ENCODE data around the gene FUBP1.
"Not testable (repeated sequence)": the region's sequence is repeated elsewhere in the genome, so short reads cannot be mapped to it uniquely, and the experiment has no call there.

FUBP1 gene, protein sequence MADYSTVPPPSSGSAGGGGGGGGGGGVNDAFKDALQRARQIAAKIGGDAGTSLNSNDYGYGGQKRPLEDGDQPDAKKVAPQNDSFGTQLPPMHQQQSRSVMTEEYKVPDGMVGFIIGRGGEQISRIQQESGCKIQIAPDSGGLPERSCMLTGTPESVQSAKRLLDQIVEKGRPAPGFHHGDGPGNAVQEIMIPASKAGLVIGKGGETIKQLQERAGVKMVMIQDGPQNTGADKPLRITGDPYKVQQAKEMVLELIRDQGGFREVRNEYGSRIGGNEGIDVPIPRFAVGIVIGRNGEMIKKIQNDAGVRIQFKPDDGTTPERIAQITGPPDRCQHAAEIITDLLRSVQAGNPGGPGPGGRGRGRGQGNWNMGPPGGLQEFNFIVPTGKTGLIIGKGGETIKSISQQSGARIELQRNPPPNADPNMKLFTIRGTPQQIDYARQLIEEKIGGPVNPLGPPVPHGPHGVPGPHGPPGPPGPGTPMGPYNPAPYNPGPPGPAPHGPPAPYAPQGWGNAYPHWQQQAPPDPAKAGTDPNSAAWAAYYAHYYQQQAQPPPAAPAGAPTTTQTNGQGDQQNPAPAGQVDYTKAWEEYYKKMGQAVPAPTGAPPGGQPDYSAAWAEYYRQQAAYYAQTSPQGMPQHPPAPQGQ

GRCh38 chr1:77978969-77979876, at the start of gene FUBP1:
Gene FUBP1 (minus strand): TSS chr1:77979072. CDS start chr1:77979004, 68 bp downstream.
- DNase-seq, result peak; percentile 100

GRCh38 chr1:78021134-78021533, 42.3 kb upstream of the FUBP1 start:
- not testable (repeated sequence) for DNase-seq

GRCh38 chr1:78019024-78019423, 40.2 kb upstream of the FUBP1 start:
- DNase-seq, result no peak

DNA sequence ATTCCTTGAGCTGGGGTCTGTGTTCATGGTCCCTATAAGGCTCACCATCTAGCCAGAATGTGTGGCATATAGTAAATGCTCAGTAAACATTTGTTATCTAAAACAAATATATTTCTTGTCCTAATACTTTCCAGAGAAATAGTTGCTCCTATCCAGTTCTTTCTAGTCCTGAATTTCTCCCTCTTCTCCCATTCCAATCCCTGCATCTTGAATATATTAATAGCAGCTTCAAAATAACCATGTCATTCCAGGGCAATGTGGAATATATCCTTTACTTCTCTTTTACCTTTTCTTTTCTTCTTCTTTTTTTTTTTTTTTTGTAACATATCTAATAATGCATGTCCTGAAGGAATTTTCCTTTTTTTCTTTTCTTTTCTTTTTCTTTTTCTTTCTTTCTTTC, 36.3 kb upstream of the FUBP1 start:
- DNase-seq, result no peak

GRCh38 chr1:78011050-78011449, 32.2 kb upstream of the FUBP1 start:
- no peak for DNase-seq

- no peak for DNase-seq
Measured at GRCh38 chr1:78009836-78010235, 31.0 kb upstream of the FUBP1 start.

DNA sequence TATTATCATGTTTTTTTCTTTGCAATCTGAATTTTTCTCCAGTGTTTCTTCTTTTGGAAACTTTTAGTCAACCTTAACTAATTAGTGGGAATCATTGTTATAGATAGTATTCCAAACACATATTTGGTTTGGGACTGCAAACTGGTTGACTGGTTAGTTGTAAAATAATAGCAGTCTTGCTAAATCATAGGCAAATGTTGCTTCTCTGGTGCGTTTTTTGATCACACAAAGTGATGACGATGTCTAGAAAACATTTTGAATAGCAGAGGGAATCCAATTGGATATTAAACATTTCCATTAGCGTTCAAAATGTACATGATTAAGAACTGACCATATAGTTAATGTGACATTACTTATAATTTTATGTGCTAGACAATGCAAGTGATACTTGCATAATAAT, 30.4 kb upstream of the FUBP1 start:
- DNase-seq, result no peak

DNA sequence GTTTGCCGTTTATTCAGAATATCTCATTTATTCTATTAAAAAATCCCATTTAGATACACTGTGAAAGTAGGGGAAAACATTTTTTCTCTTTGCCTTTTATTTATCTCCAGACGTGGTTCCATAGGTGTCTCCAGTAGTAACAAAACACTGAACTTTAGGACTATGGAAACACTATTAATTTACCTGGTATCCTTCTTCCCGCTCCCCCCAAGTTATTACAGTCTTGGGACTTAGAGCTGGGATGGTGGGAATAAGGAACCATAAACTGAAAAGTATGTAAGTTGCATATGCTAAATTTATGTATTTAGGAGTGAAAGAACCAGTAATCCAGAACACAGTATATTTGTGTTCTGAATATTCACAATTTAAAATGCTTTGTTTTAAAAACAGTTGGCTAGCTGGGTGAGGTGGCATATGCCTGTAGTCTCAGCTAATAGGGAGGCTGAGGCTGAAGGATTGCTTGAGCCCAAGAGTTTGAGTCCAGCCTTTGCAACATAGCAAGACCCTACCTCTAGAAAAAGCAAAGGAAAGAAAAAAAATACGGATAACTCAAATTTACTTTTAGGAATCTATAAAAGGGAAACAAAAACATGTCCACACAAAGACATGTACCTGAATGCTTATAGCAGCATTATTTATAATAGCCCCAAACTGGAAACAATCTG, 28.9 kb upstream of the FUBP1 start:
- no peak for DNase-seq

DNA sequence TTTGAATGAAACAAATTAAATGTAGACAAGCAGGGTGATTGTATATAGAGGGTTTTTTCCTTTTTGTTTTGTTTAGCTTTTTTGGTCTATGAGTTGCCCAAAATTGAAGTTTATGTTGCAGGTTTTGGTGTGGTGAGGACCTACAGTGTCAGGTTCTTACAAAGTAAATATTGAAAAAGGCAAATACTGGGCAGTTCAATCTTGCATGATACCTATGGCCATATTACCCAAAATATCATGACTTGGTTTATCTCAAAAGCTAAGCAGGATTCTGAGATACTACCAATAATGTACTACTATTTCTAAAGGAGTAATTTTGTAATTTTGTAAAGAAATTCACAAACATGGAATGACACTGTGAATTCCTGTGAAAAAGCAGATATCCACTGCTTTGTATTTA, 27.6 kb upstream of the FUBP1 start:
- no peak for DNase-seq

DNA sequence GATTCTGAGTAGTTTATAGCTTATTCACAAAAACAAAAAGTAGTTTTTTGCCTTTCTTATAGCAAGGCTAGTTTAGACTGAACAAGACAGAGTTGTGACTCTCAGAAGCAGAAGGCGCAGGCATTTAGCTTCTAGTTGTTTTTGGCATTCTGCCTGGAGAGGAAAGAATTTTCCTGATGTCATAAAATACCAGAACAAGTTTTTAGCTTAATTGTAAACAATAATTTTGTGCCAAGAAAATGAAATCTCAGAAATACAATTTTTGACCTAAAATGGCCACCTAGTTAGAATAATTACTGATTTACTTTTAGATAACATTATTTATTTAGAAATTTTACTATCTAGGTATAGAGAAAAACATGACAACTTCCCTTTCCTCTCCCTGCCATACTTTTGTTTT, 26.9 kb upstream of the FUBP1 start:
- DNase-seq, result peak; percentile 33 to 34

DNA sequence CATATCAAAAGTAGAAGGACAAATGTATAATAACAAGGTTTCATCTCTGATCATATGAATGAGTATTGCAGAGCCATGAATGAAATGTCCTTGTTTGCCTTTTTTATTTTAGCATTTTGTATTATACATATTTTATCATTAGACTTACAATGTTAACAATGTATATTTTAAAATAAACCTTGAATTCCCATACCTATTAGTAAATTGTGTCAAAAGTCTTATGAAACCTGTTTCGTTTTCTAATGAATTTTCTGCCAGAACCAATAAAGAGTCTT, 26.5 kb upstream of the FUBP1 start:
- DNase-seq, result no peak

DNA sequence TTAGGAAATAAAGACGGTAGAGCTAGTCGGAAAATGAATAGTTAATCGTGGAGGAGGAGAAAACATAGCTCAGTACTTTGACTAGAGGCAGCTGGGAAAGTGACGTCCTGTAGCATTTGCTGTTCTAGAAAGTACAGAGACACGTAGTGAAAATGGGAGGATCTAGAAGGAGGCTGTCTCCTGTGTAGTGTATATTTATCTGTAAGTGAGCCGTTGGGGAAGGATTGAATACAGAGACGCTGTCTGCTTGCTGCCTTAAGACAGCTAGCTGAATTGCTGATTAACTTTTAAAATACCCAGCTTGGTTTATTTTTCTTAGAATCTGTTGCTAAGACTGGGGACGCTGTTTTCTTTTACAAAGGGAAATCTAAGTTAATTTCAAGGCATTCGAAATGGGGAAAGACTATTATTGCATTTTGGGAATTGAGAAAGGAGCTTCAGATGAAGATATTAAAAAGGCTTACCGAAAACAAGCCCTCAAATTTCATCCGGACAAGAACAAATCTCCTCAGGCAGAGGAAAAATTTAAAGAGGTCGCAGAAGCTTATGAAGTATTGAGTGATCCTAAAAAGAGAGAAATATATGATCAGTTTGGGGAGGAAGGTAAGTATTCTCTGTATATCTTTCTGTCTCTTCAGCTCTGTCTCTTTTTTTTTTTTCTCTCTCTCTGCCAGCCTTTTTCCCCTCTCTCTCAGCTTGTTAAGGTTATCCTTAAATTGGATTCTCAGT, 26.0 kb upstream of the FUBP1 start, which contains the start of gene DNAJB4:
TSS of gene DNAJB4 (plus strand) at position 221 of the 729 bp plus-strand sequence. CDS start at position 393, 172 bp downstream.
- DNase-seq, result peak; percentile 99 to 100

DNA sequence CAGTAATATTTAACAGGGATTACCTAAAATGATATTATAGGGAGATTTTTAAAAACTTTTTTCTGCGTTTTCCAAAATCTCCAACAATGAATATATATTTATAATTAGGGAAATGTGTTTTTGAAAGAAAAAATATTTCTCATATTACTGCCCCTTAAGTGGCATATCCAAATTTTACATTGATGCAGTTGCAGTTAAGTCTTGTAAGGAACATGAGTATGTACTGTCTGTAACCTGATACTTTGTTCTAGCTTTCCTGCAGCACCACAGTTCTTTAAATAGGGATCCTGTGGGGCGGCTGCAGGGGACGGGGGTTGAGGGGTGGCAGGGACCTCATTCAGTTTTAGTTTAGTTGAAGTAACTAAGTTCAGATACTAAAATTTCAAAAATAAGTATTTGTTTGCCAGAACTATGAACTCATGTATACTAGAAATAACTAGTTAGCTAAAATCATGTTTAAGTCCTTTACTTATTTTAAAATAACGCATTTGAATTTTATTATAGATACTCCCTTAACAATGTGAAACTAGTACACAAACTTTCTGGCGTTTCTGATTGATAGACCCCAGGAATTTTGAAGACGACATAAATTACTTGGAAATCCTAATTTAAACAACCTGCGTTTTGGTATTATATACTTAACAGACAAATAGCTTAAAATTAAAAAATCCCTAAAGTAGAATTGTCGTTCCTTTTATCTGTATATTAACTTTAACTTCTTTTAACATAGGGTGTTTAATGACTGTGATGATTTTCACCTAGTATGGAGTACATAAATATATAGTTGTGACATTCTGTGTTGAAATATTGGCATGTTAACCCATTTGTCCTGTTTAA, 25.2 kb upstream of the FUBP1 start:
- DNase-seq, result peak; percentile 92 to 93

GRCh38 chr1:78003070-78003746, 24.3 kb upstream of the FUBP1 start:
- DNase-seq, result peak; percentile 34 to 46

GRCh38 chr1:78000536-78000935, 21.7 kb upstream of the FUBP1 start:
- not testable (repeated sequence) for DNase-seq

DNA sequence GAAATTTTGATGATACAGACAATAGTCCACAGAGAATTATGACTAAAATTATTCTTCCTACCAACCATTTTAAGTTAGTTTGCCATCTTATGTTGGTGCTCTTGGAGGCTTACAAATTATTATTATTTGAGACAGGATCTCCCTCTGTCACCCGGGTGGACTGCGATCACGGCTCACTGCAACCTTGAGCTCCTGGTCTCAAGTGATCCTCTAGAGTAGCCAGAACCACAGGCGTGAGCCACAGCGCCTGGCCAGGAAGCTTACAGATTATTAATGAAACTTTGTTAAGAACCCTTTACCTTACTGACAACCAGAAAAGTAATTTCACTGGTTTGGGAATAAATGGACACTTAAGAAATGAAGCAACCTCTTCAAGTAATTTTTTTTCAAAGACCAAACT, 17.9 kb upstream of the FUBP1 start:
- DNase-seq, result no peak

DNA sequence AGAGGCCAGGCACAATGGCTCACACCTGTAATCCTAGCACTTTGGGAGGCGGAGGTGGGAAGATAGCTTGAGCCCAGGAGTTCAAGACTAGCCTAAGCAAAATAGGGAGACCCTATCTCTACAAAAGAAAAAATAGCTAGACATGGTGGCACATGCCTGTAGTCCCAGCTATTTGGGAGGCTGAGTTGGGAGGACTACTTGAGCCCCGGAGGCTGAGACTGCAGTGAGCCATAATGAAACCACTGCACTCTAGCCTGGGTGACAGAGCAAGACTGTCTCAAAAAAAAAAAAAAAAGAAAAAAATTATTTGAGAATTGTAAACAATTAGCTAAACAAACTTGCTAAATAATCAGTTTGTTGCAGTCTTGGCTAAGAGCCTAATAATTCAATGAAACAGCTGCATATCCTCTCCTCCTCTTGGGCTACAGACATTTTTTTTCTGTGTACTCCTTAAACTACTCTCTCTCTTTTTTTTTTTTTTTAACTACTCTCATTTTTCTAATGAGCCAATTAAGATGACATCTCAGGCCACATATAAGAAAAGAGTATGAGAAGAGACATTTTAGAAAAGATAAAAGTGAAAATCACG, 15.3 kb upstream of the FUBP1 start:
- DNase-seq, result no peak

GRCh38 chr1:77991638-77992037, 12.8 kb upstream of the FUBP1 start:
- no peak for DNase-seq

DNA sequence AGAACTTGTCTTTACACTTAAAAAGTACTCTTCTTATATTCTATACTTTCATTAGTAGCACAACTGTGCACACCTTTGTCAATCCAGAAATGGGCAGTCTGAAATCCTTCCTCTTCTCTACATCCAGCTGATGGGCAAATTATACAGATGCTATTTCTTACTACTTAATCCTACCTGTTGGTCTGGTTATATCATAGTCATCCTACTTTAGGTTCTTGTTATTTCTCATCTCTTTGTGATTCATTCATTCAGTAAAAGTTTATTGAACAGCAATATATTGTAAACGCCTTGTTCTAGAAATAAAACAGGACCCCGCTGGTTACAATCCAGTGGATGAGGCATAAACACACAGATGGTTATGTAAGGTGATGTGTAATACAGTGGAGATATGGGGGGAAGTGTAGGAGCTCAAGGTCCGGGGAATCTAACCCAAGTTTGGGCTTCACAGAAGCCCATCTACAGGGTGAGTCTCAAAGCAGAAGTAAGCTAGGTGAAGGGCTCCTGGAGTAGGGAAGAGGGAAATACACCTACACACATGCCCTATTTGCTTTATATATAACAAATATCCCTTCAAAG, 11.8 kb upstream of the FUBP1 start:
- DNase-seq, result peak in 1 of 2 experiments; percentile 12

GRCh38 chr1:77989744-77990143, 10.9 kb upstream of the FUBP1 start:
- no peak for DNase-seq

Measured in Kasumi-1 (cell line).